Medulla oblongata (tissue), 1 donor: ENCODE results near the gene ZNF562.
A peak's percentile ranks its signal among the peaks of the same experiment; 100 is the strongest.

Experiments used
- DNase-seq: peaks from one replicate; pipeline ENCODE4 v3.0.0-alpha.2; 2015; ENCODE audit errors: extremely low spot score

The ZNF562 gene

GRCh38 chr19:9644472-9644871 is 30.4 kb downstream of the ZNF562 start:
- DNase-seq, result no peak

- no peak for DNase-seq
Measured at GRCh38 chr19:9641810-9642209, 33.1 kb downstream of the ZNF562 start.

- DNase-seq, result no peak
Measured at GRCh38 chr19:9640956-9641355, 33.9 kb downstream of the ZNF562 start.

- no peak for DNase-seq
Measured at GRCh38 chr19:9636018-9636417, 38.9 kb downstream of the ZNF562 start.

GRCh38 chr19:9627856-9628255 is 47.0 kb downstream of the ZNF562 start:
- no peak for DNase-seq

GRCh38 chr19:9622531-9622930 is 52.4 kb downstream of the ZNF562 start:
- DNase-seq, result no peak

GRCh38 chr19:9621156-9622037 is 53.5 kb downstream of the ZNF562 start, which contains the start of gene ZNF561:
ZNF561 (minus strand) TSS chr19:9621232; CDS start chr19:9619456, 1,776 bp downstream.
- peak; percentile 88 for DNase-seq

- DNase-seq, result no peak
Measured at GRCh38 chr19:9620842-9621155, 54.1 kb downstream of the ZNF562 start.

- no peak for DNase-seq
Measured at GRCh38 chr19:9615844-9616243, 59.1 kb downstream of the ZNF562 start.

- DNase-seq, result no peak
Measured at GRCh38 chr19:9610484-9611113, 64.3 kb downstream of the ZNF562 start.

- no peak for DNase-seq
Measured at GRCh38 chr19:9608912-9609311, 66.0 kb downstream of the ZNF562 start.

GRCh38 chr19:9597027-9597426 is 77.9 kb downstream of the ZNF562 start:
- DNase-seq, result no peak
